CD4-positive, CD25-positive, alpha-beta regulatory T cell (primary cell): ENCODE measurements around the gene DSG2. TPM values are rescaled to one million over a fixed set of nuclear protein-coding genes. Genes with fewer than 3 reads are reported as not detected.
"Not testable (repeated sequence)": the region's sequence is repeated elsewhere in the genome, so short reads cannot be mapped to it uniquely, and the experiment has no call there.

Experiments used
- ATAC-seq, 2 donors: fragments of 150-1000 bp; cut with Tn5 transposase; one replicate each; pipeline ENCODE4 v1.10.0; 2021; ENCODE audit warnings: low read depth in 2 of 2, moderate number of reproducible peaks in 2 of 2, moderate library complexity in 1 of 2
- DNase-seq, 3 donors: peaks; one replicate each; pipeline versions ENCODE4 v3.0.0 to v3.0.0-alpha.2; 2012 to 2022; ENCODE audit warnings: mixed read lengths in 1 of 3
- H3K27ac ChIP-seq: one replicate; pipeline ENCODE4 v1.7.0; 2013; ENCODE audit warnings: mild to moderate bottlenecking, low read length; ENCODE audit not compliant: insufficient read depth, poor library complexity, severe bottlenecking
- H3K27me3 ChIP-seq: one replicate; pipeline ENCODE4 v1.7.0; 2013; ENCODE audit warnings: low read length; ENCODE audit not compliant: control insufficient read depth, insufficient read depth
- H3K36me3 ChIP-seq: one replicate; pipeline ENCODE4 v1.7.0; 2013; ENCODE audit warnings: mild to moderate bottlenecking, low read length, moderate library complexity; ENCODE audit not compliant: control insufficient read depth, insufficient read depth
- H3K4me1 ChIP-seq: 2 replicates; pipeline ENCODE4 v1.7.0; 2013; ENCODE audit warnings: mild to moderate bottlenecking, low read length; ENCODE audit not compliant: insufficient read depth, control insufficient read depth, poor library complexity, severe bottlenecking
- H3K4me3 ChIP-seq: one replicate; pipeline ENCODE4 v1.7.0; 2013; ENCODE audit warnings: low read depth, mild to moderate bottlenecking, low read length, moderate library complexity
- H3K9me3 ChIP-seq, 2 experiments: 1 replicate in 1 of 2; 2 replicates in 1 of 2; pipeline ENCODE4 v1.7.0; 2013; ENCODE audit warnings: low read length in 2 of 2, mild to moderate bottlenecking in 1 of 2, moderate library complexity in 1 of 2; ENCODE audit not compliant: control insufficient read depth in 2 of 2
- H3K27ac Mint-ChIP-seq, 3 donors: one replicate each; pipeline ENCODE4 v1.8.0; 2020 to 2022; ENCODE audit warnings: mild to moderate bottlenecking in 3 of 3, mixed read lengths in 3 of 3, moderate library complexity in 2 of 3
- H3K27me3 Mint-ChIP-seq: one replicate; pipeline ENCODE4 v1.8.0; 2022; ENCODE audit warnings: mild to moderate bottlenecking, mixed read lengths
- H3K36me3 Mint-ChIP-seq: one replicate; pipeline ENCODE4 v1.8.0; 2020; ENCODE audit warnings: mixed read lengths
- H3K4me1 Mint-ChIP-seq, 4 donors: one replicate each; pipeline ENCODE4 v1.8.0; 2020 to 2022; ENCODE audit warnings: mixed read lengths in 4 of 4, mild to moderate bottlenecking in 1 of 4
- H3K4me3 Mint-ChIP-seq, 4 donors: one replicate each; pipeline ENCODE4 v1.8.0; 2020 to 2022; ENCODE audit warnings: mild to moderate bottlenecking in 4 of 4, mixed read lengths in 4 of 4, moderate library complexity in 3 of 4
- H3K9me3 Mint-ChIP-seq, 7 donors: one replicate each; pipeline ENCODE4 v1.8.0; 2020 to 2022; ENCODE audit warnings: mixed read lengths in 7 of 7, mild to moderate bottlenecking in 3 of 7, moderate library complexity in 2 of 7
- polyA plus RNA-seq, 4 donors: library from polyadenylated mRNA; unstranded; fragments of 300-500 nt; fragmentation: Illumina TruSeq; gene quantifications; one replicate each; pipeline ENCODE4 v1.2.3, GENCODE V29; 2021
- total RNA-seq: library from RNA; stranded (reverse); gene quantifications from one replicate; pipeline ENCODE4 v1.2.3, GENCODE V29; 2022

The DSG2 gene
- total and polyA plus RNA-seq, 5 donors from 2014 or later = 0.10 TPM; not detected in 4

DNA sequence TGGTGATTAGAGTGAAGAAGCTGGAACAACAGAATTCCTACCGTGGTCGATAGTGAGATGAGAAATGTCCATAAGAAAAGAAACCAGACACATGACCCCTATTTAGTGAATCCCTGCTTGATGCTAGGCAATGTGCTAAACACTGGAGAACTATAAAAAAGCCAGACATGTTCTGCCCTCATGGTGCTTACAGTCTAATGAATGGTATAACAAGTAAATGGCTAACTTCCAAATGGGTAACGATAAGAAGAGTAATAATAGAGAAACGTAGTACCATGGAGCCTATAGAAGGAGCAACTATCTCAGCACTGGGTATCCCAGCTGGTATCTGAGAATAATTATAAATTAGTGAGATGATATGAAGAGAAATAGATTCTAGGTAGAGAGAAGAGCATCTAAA lies 5.0 kb downstream of the DSG2 start:
- Histone ChIP-seq H3K27me3 (peaks cover 4% of the 10 kb centered on the region), H3K27ac (no peak overlapping the region), H3K4me3 (no peak overlapping the region), H3K4me1 (no peaks in the 10 kb centered on the region), H3K36me3 (no peaks in the 10 kb centered on the region), H3K9me3 (no peaks in the 10 kb centered on the region)
- H3K36me3 Mint-ChIP-seq = no peaks in the 10 kb centered on the region
- H3K27me3 Mint-ChIP-seq = peaks cover 17% of the 10 kb centered on the region
- H3K4me3 Mint-ChIP-seq = no peak overlapping the region
- H3K27ac Mint-ChIP-seq = no peak overlapping the region
- peaks cover 0 to 2% (median 0%) of the 10 kb centered on the region in 7 donors for H3K9me3 Mint-ChIP-seq
- H3K4me1 Mint-ChIP-seq = peaks cover 0 to 4% (median 1%) of the 10 kb centered on the region in 4 donors
- no peak for DNase-seq
- ATAC-seq = no peak

DNA sequence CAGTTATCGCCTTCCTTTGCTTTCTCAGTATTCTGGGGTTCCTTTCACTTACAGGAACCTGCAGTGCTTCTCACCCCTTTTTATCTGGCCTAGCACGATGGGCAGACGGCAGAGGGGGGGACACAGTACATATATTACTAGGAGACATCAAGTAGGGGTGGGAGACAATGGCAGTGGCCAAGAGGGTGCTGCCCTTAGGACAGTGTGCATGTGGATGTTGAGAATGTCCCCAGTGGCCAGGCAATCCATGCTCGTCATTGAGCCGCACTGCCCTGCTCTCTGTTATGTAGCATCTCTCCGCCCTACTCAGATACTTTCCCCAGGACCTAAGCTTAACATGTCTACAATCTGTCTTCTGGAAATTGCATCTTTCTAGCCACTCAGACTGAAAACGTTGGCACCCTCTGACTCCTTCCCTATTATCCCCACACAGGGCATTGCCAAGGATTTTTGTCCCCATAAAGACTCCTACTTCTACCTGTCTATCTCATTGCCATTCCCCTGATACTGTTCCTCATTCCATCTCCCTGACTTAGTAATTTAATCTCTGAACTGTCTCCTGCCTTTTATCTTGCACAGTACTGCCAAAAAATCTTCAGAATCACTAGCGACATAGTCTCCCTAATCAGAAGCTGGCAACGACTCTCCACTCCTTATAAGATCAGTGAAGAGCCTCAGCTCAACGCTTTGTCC lies 6.6 kb downstream of the DSG2 start:
- Histone ChIP-seq H3K4me1 (no peaks in the 10 kb centered on the region), H3K4me3 (no peak overlapping the region), H3K36me3 (no peaks in the 10 kb centered on the region), H3K27me3 (no peaks in the 10 kb centered on the region), H3K27ac (no peak overlapping the region), H3K9me3 (no peaks in the 10 kb centered on the region)
- DNase-seq (no peak), ATAC-seq (no peak)
- no peaks in the 10 kb centered on the region for H3K36me3 Mint-ChIP-seq
- no peaks in the 10 kb centered on the region for H3K4me1 Mint-ChIP-seq
- peaks cover 0 to 2% (median 0%) of the 10 kb centered on the region in 7 donors for H3K9me3 Mint-ChIP-seq
- no peak overlapping the region for H3K27ac Mint-ChIP-seq
- H3K4me3 Mint-ChIP-seq = no peak overlapping the region
- H3K27me3 Mint-ChIP-seq = peaks cover 10% of the 10 kb centered on the region

DNA sequence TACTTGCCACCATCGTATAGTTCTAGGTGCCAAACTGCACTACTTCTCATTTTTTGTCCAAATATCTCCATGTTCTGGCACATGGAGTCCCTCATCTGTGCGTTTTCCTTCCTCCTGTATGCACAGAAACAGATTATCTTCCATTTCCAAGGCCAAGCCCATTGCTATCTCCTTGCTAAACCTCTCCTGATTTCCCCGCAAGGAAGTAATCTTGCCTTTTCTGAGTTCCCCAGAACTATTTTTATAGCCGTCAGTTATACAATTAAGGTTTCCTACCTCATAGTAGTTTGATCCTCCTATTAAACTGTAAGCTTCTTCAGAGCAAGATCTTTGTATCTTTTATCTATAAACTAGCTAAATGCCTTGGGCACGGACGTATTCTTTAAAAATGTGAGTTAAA lies 7.2 kb downstream of the DSG2 start:
- H3K27ac ChIP-seq = no peak overlapping the region
- H3K9me3 Mint-ChIP-seq = peaks cover 0 to 2% (median 0%) of the 10 kb centered on the region in 7 donors
- no peaks in the 10 kb centered on the region for H3K27me3 ChIP-seq
- no peak overlapping the region for H3K4me3 ChIP-seq
- no peaks in the 10 kb centered on the region for H3K9me3 ChIP-seq
- H3K27ac Mint-ChIP-seq = no peak overlapping the region
- H3K4me3 Mint-ChIP-seq = no peak overlapping the region
- H3K27me3 Mint-ChIP-seq = peaks cover 10% of the 10 kb centered on the region
- no peaks in the 10 kb centered on the region for H3K36me3 ChIP-seq
- no peaks in the 10 kb centered on the region for H3K4me1 ChIP-seq
- no peaks in the 10 kb centered on the region for H3K36me3 Mint-ChIP-seq
- ATAC-seq (no peak), DNase-seq (no peak)
- H3K4me1 Mint-ChIP-seq = no peaks in the 10 kb centered on the region

- Mint-ChIP-seq H3K27me3 (peaks cover 6% of the 10 kb centered on the region), H3K36me3 (no peaks in the 10 kb centered on the region), H3K4me1 (no peaks in the 10 kb centered on the region), H3K4me3 (no peak overlapping the region), H3K27ac (no peak overlapping the region), H3K9me3 (peaks cover 0 to 2% (median 0%) of the 10 kb centered on the region in 7 donors)
- Histone ChIP-seq H3K9me3 (no peaks in the 10 kb centered on the region), H3K4me1 (no peaks in the 10 kb centered on the region), H3K4me3 (no peak overlapping the region), H3K27ac (no peak overlapping the region), H3K36me3 (no peaks in the 10 kb centered on the region), H3K27me3 (no peaks in the 10 kb centered on the region)
- ATAC-seq (no peak), DNase-seq (no peak)
Measured at GRCh38 chr18:31506024-31506742, 8.2 kb downstream of the DSG2 start.

DNA sequence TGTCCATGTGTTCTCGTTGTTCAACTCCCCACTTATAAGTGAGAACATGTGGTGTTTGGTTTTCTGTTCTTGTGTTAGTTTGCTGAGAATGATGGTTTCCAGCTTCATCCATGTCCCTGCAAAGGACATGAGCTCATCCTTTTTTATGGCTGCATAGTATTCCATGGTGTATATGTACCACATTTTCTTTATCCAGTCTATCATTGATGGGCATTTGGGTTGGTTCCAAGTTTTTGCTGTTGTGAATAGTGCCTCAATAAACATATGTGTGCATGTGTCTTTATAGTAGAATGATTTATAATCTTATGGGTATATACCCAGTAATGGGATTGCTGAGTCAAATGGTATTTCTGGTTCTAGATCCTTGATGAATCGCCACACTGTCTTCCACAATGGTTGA lies 9.1 kb downstream of the DSG2 start:
- H3K4me3 ChIP-seq, DNase-seq, H3K9me3 ChIP-seq, H3K4me1 ChIP-seq, H3K9me3 Mint-ChIP-seq, H3K36me3 Mint-ChIP-seq, H3K27me3 ChIP-seq, ATAC-seq, H3K36me3 ChIP-seq, H3K27ac ChIP-seq, H3K27ac Mint-ChIP-seq, H3K4me1 Mint-ChIP-seq, H3K27me3 Mint-ChIP-seq, H3K4me3 Mint-ChIP-seq: not testable (repeated sequence)

DNA sequence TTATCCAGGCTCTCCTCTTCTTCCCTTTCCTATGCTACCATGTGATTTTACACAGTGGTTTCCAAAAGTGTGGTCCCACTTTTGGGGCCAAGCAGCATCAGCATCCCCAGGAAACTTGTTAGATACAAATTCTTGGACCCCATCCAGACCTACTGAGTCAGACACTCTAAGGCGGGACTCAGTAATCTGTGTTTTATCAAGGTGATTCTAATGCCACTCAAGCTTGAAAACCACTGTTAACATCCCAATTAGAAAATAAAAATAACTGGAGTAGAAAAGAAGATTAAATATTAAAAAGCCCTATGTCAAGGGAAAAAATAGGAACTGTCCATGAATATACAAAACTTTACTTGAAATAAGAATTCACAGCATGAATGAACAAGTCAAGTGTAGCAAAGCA lies 10.8 kb downstream of the DSG2 start:
- Histone ChIP-seq H3K9me3 (no peaks in the 10 kb centered on the region), H3K4me3 (no peak overlapping the region), H3K27ac (no peak overlapping the region), H3K36me3 (no peaks in the 10 kb centered on the region), H3K4me1 (no peaks in the 10 kb centered on the region), H3K27me3 (no peaks in the 10 kb centered on the region)
- Mint-ChIP-seq H3K4me1 (no peaks in the 10 kb centered on the region), H3K4me3 (no peak overlapping the region), H3K9me3 (peaks cover 0 to 2% (median 0%) of the 10 kb centered on the region in 7 donors), H3K27me3 (peaks cover 6% of the 10 kb centered on the region), H3K27ac (no peak overlapping the region), H3K36me3 (no peaks in the 10 kb centered on the region)
- no peak for DNase-seq
- no peak for ATAC-seq

DNA sequence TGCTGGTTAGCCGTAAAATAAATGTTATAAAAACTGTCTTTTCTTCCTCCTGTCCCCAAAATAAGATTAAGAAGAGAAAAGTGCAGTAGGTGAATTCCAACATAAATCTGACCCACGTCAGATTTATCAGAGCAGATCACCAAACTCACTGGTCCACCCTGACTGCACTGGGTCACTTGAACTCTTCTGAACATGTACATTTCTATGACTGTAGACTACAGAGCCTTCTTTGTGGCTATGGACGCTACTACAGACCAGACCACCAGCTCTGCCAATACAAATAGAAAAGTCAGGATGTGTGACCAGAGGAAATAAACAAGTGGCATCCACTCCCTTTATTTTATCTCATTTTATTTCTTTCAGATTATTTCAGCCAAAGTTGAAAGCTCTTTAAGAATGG lies 11.6 kb downstream of the DSG2 start:
- Histone ChIP-seq H3K9me3 (no peaks in the 10 kb centered on the region), H3K4me1 (no peaks in the 10 kb centered on the region), H3K36me3 (no peaks in the 10 kb centered on the region), H3K4me3 (no peak overlapping the region), H3K27ac (no peak overlapping the region), H3K27me3 (no peaks in the 10 kb centered on the region)
- Mint-ChIP-seq H3K9me3 (peaks cover 0 to 2% (median 0%) of the 10 kb centered on the region in 7 donors), H3K36me3 (no peaks in the 10 kb centered on the region), H3K27me3 (peaks cover 6% of the 10 kb centered on the region), H3K27ac (no peak overlapping the region), H3K4me1 (no peaks in the 10 kb centered on the region), H3K4me3 (no peak overlapping the region)
- no peak for ATAC-seq
- DNase-seq = no peak

- Histone ChIP-seq H3K4me1 (no peaks in the 10 kb centered on the region), H3K27ac (no peak overlapping the region), H3K27me3 (no peaks in the 10 kb centered on the region), H3K4me3 (no peak overlapping the region), H3K36me3 (no peaks in the 10 kb centered on the region), H3K9me3 (no peaks in the 10 kb centered on the region)
- Mint-ChIP-seq H3K36me3 (no peaks in the 10 kb centered on the region), H3K27me3 (peaks cover 6% of the 10 kb centered on the region), H3K4me1 (no peaks in the 10 kb centered on the region), H3K9me3 (peaks cover 0 to 2% (median 0%) of the 10 kb centered on the region in 7 donors), H3K4me3 (no peak overlapping the region), H3K27ac (no peak overlapping the region)
- ATAC-seq (no peak), DNase-seq (no peak)
Measured at GRCh38 chr18:31510319-31510718, 12.3 kb downstream of the DSG2 start.
